MM.1S (cell line): ENCODE measurements around the gene NAA10.

ENCODE experiments used
- DNase-seq: peaks from one replicate; pipeline ENCODE4 v3.0.0-alpha.2; 2015
- H2AFZ ChIP-seq: fragments of 300-600 bp; sonication (generic); 2 replicates; pipeline ENCODE4 v1.6.0; 2016; ENCODE audit warnings: antibody characterized with exemption, low read length
- H3F3A ChIP-seq: fragments of 300-600 bp; sonication (generic); 2 replicates; pipeline ENCODE4 v1.6.1; 2016; ENCODE audit warnings: mild to moderate bottlenecking, antibody characterized with exemption, low read length, moderate library complexity, mixed read lengths; ENCODE audit not compliant: insufficient read depth
- H3K27ac ChIP-seq: fragments of 300-600 bp; sonication (generic); 2 replicates; pipeline ENCODE4 v1.5.1; 2016; ENCODE audit warnings: mild to moderate bottlenecking, low read length
- H3K27me3 ChIP-seq: fragments of 300-600 bp; sonication (generic); replicated peaks from 2 replicates; pipeline ENCODE4 v1.6.0; 2016; ENCODE audit warnings: low read length; ENCODE audit not compliant: insufficient read depth
- H3K36me3 ChIP-seq: fragments of 300-600 bp; sonication (generic); replicated peaks from 2 replicates; pipeline ENCODE4 v1.6.1; 2016; ENCODE audit warnings: mild to moderate bottlenecking, low read length, mixed read lengths; ENCODE audit not compliant: insufficient read depth
- H3K4me1 ChIP-seq: fragments of 300-600 bp; sonication (generic); 2 replicates; pipeline ENCODE4 v1.6.1; 2016; ENCODE audit warnings: low read length, mixed read lengths
- H3K4me2 ChIP-seq: fragments of 300-600 bp; sonication (generic); 2 replicates; pipeline ENCODE4 v1.6.0; 2016; ENCODE audit warnings: low read depth, low read length
- H3K4me3 ChIP-seq: fragments of 300-600 bp; sonication (generic); 2 replicates; pipeline ENCODE4 v1.5.1; 2016; ENCODE audit warnings: low read length, mixed read lengths
- H3K79me2 ChIP-seq: fragments of 300-600 bp; sonication (generic); 2 replicates; pipeline ENCODE4 v1.6.1; 2016; ENCODE audit warnings: mixed run types, low read length, mixed read lengths
- H3K9ac ChIP-seq: fragments of 300-600 bp; sonication (generic); 2 replicates; pipeline ENCODE4 v1.6.1; 2016; ENCODE audit warnings: low read length, mixed read lengths
- H3K9me2 ChIP-seq: fragments of 300-600 bp; sonication (generic); replicated peaks from 2 replicates; pipeline ENCODE4 v1.6.1; 2016; ENCODE audit warnings: mild to moderate bottlenecking, low read length, mixed read lengths; ENCODE audit not compliant: insufficient read depth
- H3K9me3 ChIP-seq: fragments of 300-600 bp; sonication (generic); replicated peaks from 2 replicates; pipeline ENCODE4 v1.6.1; 2016; ENCODE audit warnings: mild to moderate bottlenecking, low read length, mixed read lengths; ENCODE audit not compliant: insufficient read depth
- H4K20me1 ChIP-seq: fragments of 300-600 bp; sonication (generic); 2 replicates; pipeline ENCODE4 v1.6.1; 2016; ENCODE audit warnings: mild to moderate bottlenecking, low read length, moderate library complexity, mixed read lengths; ENCODE audit not compliant: insufficient read depth
- EZH2 ChIP-seq: fragments of 300-600 bp; sonication (generic); optimal IDR thresholded peaks from 2 replicates; pipeline ENCODE3; 2017; ENCODE audit warnings: low read depth, mild to moderate bottlenecking, antibody characterized with exemption, low read length, mixed read lengths
- EZH2phosphoT487 ChIP-seq: fragments of 300-600 bp; sonication (generic); IDR thresholded peaks from 2 replicates; pipeline ENCODE4 v1.6.1; 2018; ENCODE audit warnings: antibody characterized with exemption, low read length
- TF ChIP-seq, protein P1 (sequence below): fragments of 300-600 bp; sonication (generic); IDR thresholded peaks from 2 replicates; pipeline ENCODE4 v1.5.1; 2016; ENCODE audit warnings: antibody characterized with exemption, low read length, mixed read lengths

The NAA10 gene

GRCh38 chrX:153947009-153947769 is 12.4 kb upstream of the NAA10 start:
- peaks cover 3% of the 10 kb centered on the region; the same call in 1 of the 2 replicates for H3F3A ChIP-seq
- H3K36me3 ChIP-seq: no peaks in the 10 kb centered on the region
- H3K4me1 ChIP-seq: no peaks in the 10 kb centered on the region
- H3K79me2 ChIP-seq: peaks cover 12% of the 10 kb centered on the region; the same call in 1 of the 2 replicates
- no peaks in the 10 kb centered on the region for H3K27me3 ChIP-seq
- H4K20me1 ChIP-seq: no peaks in the 10 kb centered on the region
- H3K9me3 ChIP-seq: no peaks in the 10 kb centered on the region
- no peaks in the 10 kb centered on the region for H3K9me2 ChIP-seq
- H2AFZ ChIP-seq: no peak overlapping the region
- H3K27ac ChIP-seq: no peak overlapping the region
- H3K4me2 ChIP-seq: no peak overlapping the region
- TF ChIP-seq, protein P1, sequence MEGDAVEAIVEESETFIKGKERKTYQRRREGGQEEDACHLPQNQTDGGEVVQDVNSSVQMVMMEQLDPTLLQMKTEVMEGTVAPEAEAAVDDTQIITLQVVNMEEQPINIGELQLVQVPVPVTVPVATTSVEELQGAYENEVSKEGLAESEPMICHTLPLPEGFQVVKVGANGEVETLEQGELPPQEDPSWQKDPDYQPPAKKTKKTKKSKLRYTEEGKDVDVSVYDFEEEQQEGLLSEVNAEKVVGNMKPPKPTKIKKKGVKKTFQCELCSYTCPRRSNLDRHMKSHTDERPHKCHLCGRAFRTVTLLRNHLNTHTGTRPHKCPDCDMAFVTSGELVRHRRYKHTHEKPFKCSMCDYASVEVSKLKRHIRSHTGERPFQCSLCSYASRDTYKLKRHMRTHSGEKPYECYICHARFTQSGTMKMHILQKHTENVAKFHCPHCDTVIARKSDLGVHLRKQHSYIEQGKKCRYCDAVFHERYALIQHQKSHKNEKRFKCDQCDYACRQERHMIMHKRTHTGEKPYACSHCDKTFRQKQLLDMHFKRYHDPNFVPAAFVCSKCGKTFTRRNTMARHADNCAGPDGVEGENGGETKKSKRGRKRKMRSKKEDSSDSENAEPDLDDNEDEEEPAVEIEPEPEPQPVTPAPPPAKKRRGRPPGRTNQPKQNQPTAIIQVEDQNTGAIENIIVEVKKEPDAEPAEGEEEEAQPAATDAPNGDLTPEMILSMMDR: peak; percentile 88
- TF ChIP-seq EZH2: no peak
- TF ChIP-seq EZH2phosphoT487: no peak
- no peak overlapping the region for H3K9ac ChIP-seq
- H3K4me3 ChIP-seq: no peak overlapping the region
- DNase-seq: peak; percentile 83

GRCh38 chrX:153945956-153946943 is 11.4 kb upstream of the NAA10 start:
- H3K9me3 ChIP-seq: no peaks in the 10 kb centered on the region
- no peaks in the 10 kb centered on the region for H3K4me1 ChIP-seq
- no peak overlapping the region for H3K27ac ChIP-seq
- H2AFZ ChIP-seq: no peak overlapping the region
- no peaks in the 10 kb centered on the region for H3K9me2 ChIP-seq
- H3K9ac ChIP-seq: no peak overlapping the region
- H3F3A ChIP-seq: peaks cover 3% of the 10 kb centered on the region; the same call in 1 of the 2 replicates
- TF ChIP-seq EZH2phosphoT487: no peak
- no peak for TF ChIP-seq EZH2
- TF ChIP-seq, protein P1: no peak
- H3K4me3 ChIP-seq: no peak overlapping the region
- no peaks in the 10 kb centered on the region for H4K20me1 ChIP-seq
- no peaks in the 10 kb centered on the region for H3K27me3 ChIP-seq
- H3K4me2 ChIP-seq: no peak overlapping the region
- peaks cover 10% of the 10 kb centered on the region; the same call in 1 of the 2 replicates for H3K79me2 ChIP-seq
- H3K36me3 ChIP-seq: no peaks in the 10 kb centered on the region
- no peak for DNase-seq

- Histone ChIP-seq H3K79me2 (peaks cover 10% of the 10 kb centered on the region; the same call in 1 of the 2 replicates), H3K4me3 (peak overlapping the region; percentile 63), H3K27me3 (no peaks in the 10 kb centered on the region), H3K36me3 (no peaks in the 10 kb centered on the region), H3K27ac (no peak overlapping the region), H3K4me1 (no peaks in the 10 kb centered on the region), H3F3A (peaks cover 3% of the 10 kb centered on the region; the same call in 1 of the 2 replicates), H3K4me2 (peak overlapping the region; percentile 77; the same call in 1 of the 2 replicates), H3K9me2 (no peaks in the 10 kb centered on the region), H3K9ac (peak overlapping the region; percentile 61; the same call in 1 of the 2 replicates), H3K9me3 (no peaks in the 10 kb centered on the region), H4K20me1 (no peaks in the 10 kb centered on the region), H2AFZ (peak overlapping the region; percentile 70)
- no peak for DNase-seq
- TF ChIP-seq EZH2phosphoT487 (no peak), EZH2 (no peak)
- TF ChIP-seq, protein P1: no peak
Observed at GRCh38 chrX:153944800-153945150, 9.9 kb upstream of the NAA10 start.
